Liver (tissue), 9 donors: Measurements from ENCODE around the gene HDDC3. TPM values are rescaled to one million over a fixed set of nuclear protein-coding genes. Genes with fewer than 3 reads are reported as not detected.

Source experiments
- DNase-seq: peaks from one replicate; pipeline ENCODE4 v3.0.0-alpha.2; 2017; ENCODE audit warnings: low spot score
- H3K27ac ChIP-seq, 2 donors: one replicate each; pipeline ENCODE4 v1.7.0; 2013; ENCODE audit warnings: inconsistent platforms in 2 of 2, low read length in 2 of 2, control low read depth in 1 of 2, low read depth in 1 of 2, mild to moderate bottlenecking in 1 of 2
- H3K27me3 ChIP-seq, 4 donors: one replicate each; pipeline versions ENCODE4 v1.6.1 to v1.7.0; 2013; ENCODE audit warnings: low read length in 3 of 4, inconsistent platforms in 1 of 4, mild to moderate bottlenecking in 1 of 4, moderate library complexity in 1 of 4; ENCODE audit not compliant: control insufficient read depth in 4 of 4, insufficient read depth in 4 of 4
- H3K36me3 ChIP-seq, 4 donors: one replicate each; pipeline versions ENCODE4 v1.6.1 to v1.7.0; 2013; ENCODE audit warnings: low read length in 3 of 4, mild to moderate bottlenecking in 3 of 4, low read depth in 1 of 4, moderate library complexity in 1 of 4; ENCODE audit not compliant: control insufficient read depth in 4 of 4, insufficient read depth in 3 of 4
- H3K4me1 ChIP-seq, 4 donors: one replicate each; pipeline versions ENCODE4 v1.6.1 to v1.7.0; 2013; ENCODE audit warnings: low read length in 3 of 4, mild to moderate bottlenecking in 3 of 4, moderate library complexity in 1 of 4; ENCODE audit not compliant: control insufficient read depth in 4 of 4, insufficient read depth in 4 of 4
- H3K4me3 ChIP-seq, 3 donors: one replicate each; pipeline versions ENCODE4 v1.6.1 to v1.7.0; 2013; ENCODE audit warnings: low read length in 3 of 3, control low read depth in 1 of 3, low read depth in 1 of 3, mild to moderate bottlenecking in 1 of 3
- H3K9ac ChIP-seq, 2 donors: one replicate each; pipeline ENCODE4 v1.7.0; 2013; ENCODE audit warnings: low read length in 2 of 2, mild to moderate bottlenecking in 2 of 2, moderate library complexity in 2 of 2, control low read depth in 1 of 2, low read depth in 1 of 2
- H3K9me3 ChIP-seq, 4 donors: one replicate each; pipeline versions ENCODE4 v1.6.1 to v1.7.0; 2013; ENCODE audit warnings: low read length in 3 of 4; ENCODE audit not compliant: control insufficient read depth in 4 of 4
- EGR1 ChIP-seq, 2 donors: IDR thresholded peaks; 2 replicates each; pipeline ENCODE4 v1.6.1; 2016 to 2018; ENCODE audit warnings: antibody characterized with exemption in 2 of 2, low read depth in 2 of 2
- FOXA1 ChIP-seq: IDR thresholded peaks from 2 replicates; pipeline ENCODE4 v1.6.1; 2016; ENCODE audit warnings: antibody characterized with exemption
- FOXA2 ChIP-seq: IDR thresholded peaks from 2 replicates; pipeline ENCODE4 v1.6.1; 2016; ENCODE audit warnings: antibody characterized with exemption
- GABPA ChIP-seq, 2 donors: IDR thresholded peaks in 1 of 2; conservative IDR thresholded peaks in 1 of 2; 2 replicates each; pipeline ENCODE4 v1.6.1; 2016; ENCODE audit warnings: antibody characterized with exemption in 2 of 2, mild to moderate bottlenecking in 1 of 2, moderate library complexity in 1 of 2
- HNF4G ChIP-seq: IDR thresholded peaks from 2 replicates; pipeline ENCODE4 v1.6.1; 2016; ENCODE audit warnings: antibody characterized with exemption
- JUND ChIP-seq, 2 donors: IDR thresholded peaks; 2 replicates each; pipeline ENCODE4 v1.6.1; 2016; ENCODE audit warnings: antibody characterized with exemption in 2 of 2
- NR2F2 ChIP-seq: IDR thresholded peaks from 2 replicates; pipeline ENCODE4 v1.6.1; 2016; ENCODE audit warnings: antibody characterized with exemption
- RXRA ChIP-seq, 2 donors: IDR thresholded peaks; 2 replicates each; pipeline ENCODE4 v1.6.1; 2017 to 2018; ENCODE audit warnings: antibody characterized with exemption in 2 of 2, mild to moderate bottlenecking in 1 of 2
- SP1 ChIP-seq: IDR thresholded peaks from 2 replicates; pipeline ENCODE4 v1.6.1; 2018; ENCODE audit warnings: antibody characterized with exemption, mild to moderate bottlenecking
- TAF1 ChIP-seq: conservative IDR thresholded peaks from 2 replicates; pipeline ENCODE4 v1.6.1; 2016; ENCODE audit warnings: antibody characterized with exemption, mild to moderate bottlenecking
- YY1 ChIP-seq: IDR thresholded peaks from 2 replicates; pipeline ENCODE4 v1.6.1; 2016; ENCODE audit warnings: antibody characterized with exemption, mild to moderate bottlenecking
- WGBS: extraction: QIAGEN DNeasy Blood & Tissue Kit; methylation state at CpG from one replicate; pipeline ENCODE4 v1.1.7; 2013; 5-methylcytosine and 5-hydroxymethylcytosine counted together
- polyA plus RNA-seq, 2 donors: library from polyadenylated mRNA; stranded (reverse) in 1 of 2; unstranded in 1 of 2; fragments of 200-250 nt in 1 of 2; fragments of >200 nt in 1 of 2; fragmentation: Nextera tagmentation in 1 of 2; extraction: Ambion mirVana in 1 of 2; gene quantifications; one replicate each; pipeline versions ENCODE4 v1.2.1 to v1.2.3, GENCODE V29; 2013 to 2015
- total RNA-seq, 2 donors: library from RNA; depleted of rRNA; stranded (reverse); fragments of >200 nt; gene quantifications; one replicate each; pipeline ENCODE4 v1.2.3, GENCODE V29; 2014
- TF ChIP-seq, protein P1 (sequence below): IDR thresholded peaks from 2 replicates; pipeline ENCODE4 v1.6.1; 2016; ENCODE audit warnings: antibody characterized with exemption
- TF ChIP-seq, protein P2 (sequence below): IDR thresholded peaks from 2 replicates; pipeline ENCODE4 v1.6.1; 2016; ENCODE audit warnings: antibody characterized with exemption
- TF ChIP-seq, protein P3 (sequence below): fragments of 150-350 bp; IDR thresholded peaks from 2 replicates; pipeline ENCODE4 v1.5.1; 2017; ENCODE audit warnings: improper control_type of control experiment, low read depth, low read length; ENCODE audit not compliant: missing input control
- TF ChIP-seq, protein P4 (sequence below): IDR thresholded peaks from 2 replicates; pipeline ENCODE4 v1.6.1; 2016; ENCODE audit warnings: antibody characterized with exemption
- donor health status: healthy.
- donor health status: healthy.
- donor health status: healthy.
- donor health status: healthy.
- donor health status: healthy.

Gene HDDC3
- total and polyA plus RNA-seq, 4 donors: 12.5 to 15.4 (median 14.1) TPM

DNA sequence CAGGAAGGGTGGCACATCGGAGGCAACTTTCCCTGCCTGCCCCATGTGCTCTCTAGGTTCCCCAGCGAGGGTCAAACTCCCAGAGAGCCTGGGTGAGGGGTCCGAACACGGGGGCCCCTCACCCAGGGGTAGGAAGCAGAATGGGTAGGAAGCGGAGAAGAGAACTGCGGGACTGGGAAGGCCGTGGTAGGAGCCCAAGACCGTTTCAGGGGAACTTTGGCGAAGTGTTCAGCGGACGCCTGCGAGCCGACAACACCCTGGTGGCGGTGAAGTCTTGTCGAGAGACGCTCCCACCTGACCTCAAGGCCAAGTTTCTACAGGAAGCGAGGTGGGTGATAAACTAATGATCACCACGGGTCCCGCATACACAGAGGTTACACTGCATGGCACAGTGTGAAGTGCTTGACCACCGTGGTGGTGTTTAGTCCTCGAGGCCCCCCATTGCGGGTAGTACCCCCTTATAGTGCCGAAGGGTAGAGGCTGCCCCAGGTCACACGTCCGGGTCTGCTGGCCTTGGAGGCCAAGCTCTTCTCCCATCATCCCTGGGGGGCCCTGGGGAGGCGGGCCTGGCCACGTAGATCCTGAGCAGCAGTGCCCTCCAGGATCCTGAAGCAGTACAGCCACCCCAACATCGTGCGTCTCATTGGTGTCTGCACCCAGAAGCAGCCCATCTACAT, 39.7 kb downstream of the HDDC3 start:
- Histone ChIP-seq H3K27me3 (no peaks in the 10 kb centered on the region), H3K4me1 (peaks cover 0 to 3% (median 1%) of the 10 kb centered on the region in 4 donors), H3K36me3 (peaks cover 28 to 73% (median 41%) of the 10 kb centered on the region in 4 donors), H3K9me3 (no peaks in the 10 kb centered on the region), H3K27ac (no peak overlapping the region), H3K9ac (no peak overlapping the region), H3K4me3 (no peak overlapping the region)
- DNase-seq: no peak
- WGBS: 96% methylated on average over 29 of the region's 29 CpGs
- TF ChIP-seq, protein P1, sequence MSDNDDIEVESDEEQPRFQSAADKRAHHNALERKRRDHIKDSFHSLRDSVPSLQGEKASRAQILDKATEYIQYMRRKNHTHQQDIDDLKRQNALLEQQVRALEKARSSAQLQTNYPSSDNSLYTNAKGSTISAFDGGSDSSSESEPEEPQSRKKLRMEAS: no peak
- no peak for TF ChIP-seq YY1
- TF ChIP-seq FOXA1: no peak
- TF ChIP-seq, protein P2, sequence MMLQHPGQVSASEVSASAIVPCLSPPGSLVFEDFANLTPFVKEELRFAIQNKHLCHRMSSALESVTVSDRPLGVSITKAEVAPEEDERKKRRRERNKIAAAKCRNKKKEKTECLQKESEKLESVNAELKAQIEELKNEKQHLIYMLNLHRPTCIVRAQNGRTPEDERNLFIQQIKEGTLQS: no peak
- TF ChIP-seq NR2F2: no peak
- TF ChIP-seq TAF1: no peak
- no peak for TF ChIP-seq HNF4G
- no peak for TF ChIP-seq GABPA (IDR thresholded peaks at IDR 0.05 in 1 of 2, conservative IDR thresholded peaks at IDR 0.05 in 1 of 2)

DNA sequence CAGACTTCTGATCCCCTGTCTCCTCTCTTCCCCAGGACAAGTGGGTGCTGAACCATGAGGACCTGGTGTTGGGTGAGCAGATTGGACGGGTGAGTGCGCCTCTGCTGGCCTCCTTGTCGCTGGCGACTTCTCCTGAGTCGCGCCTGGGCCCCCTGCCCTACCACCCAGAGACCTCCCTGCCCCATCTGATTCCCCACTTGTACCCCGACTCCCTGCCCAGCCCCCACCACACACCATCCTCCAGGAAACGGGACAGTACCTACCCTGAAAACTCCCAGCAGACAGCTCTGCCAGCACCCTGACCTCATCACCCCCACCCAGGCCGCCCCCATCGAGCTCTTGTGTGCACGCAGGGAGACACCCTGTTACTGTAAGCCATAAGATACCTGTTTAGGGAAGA, 40.3 kb downstream of the HDDC3 start:
- Histone ChIP-seq H3K4me3 (no peak overlapping the region), H3K4me1 (peaks cover 0 to 5% (median 2%) of the 10 kb centered on the region in 4 donors), H3K9me3 (no peaks in the 10 kb centered on the region), H3K27me3 (no peaks in the 10 kb centered on the region), H3K27ac (no peak overlapping the region), H3K36me3 (peaks cover 28 to 74% (median 43%) of the 10 kb centered on the region in 4 donors), H3K9ac (no peak overlapping the region)
- WGBS: 95% methylated on average over 11 of the region's 11 CpGs
- no peak for TF ChIP-seq TAF1
- no peak for TF ChIP-seq SP1
- TF ChIP-seq GABPA (IDR thresholded peaks at IDR 0.05 in 1 of 2, conservative IDR thresholded peaks at IDR 0.05 in 1 of 2): no peak
- no peak for TF ChIP-seq NR2F2
- no peak for TF ChIP-seq EGR1 (IDR thresholded peaks at IDR 0.05; ENCODE audit: low read depth in 2 of 2)
- TF ChIP-seq, protein P3, sequence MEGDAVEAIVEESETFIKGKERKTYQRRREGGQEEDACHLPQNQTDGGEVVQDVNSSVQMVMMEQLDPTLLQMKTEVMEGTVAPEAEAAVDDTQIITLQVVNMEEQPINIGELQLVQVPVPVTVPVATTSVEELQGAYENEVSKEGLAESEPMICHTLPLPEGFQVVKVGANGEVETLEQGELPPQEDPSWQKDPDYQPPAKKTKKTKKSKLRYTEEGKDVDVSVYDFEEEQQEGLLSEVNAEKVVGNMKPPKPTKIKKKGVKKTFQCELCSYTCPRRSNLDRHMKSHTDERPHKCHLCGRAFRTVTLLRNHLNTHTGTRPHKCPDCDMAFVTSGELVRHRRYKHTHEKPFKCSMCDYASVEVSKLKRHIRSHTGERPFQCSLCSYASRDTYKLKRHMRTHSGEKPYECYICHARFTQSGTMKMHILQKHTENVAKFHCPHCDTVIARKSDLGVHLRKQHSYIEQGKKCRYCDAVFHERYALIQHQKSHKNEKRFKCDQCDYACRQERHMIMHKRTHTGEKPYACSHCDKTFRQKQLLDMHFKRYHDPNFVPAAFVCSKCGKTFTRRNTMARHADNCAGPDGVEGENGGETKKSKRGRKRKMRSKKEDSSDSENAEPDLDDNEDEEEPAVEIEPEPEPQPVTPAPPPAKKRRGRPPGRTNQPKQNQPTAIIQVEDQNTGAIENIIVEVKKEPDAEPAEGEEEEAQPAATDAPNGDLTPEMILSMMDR: no peak
- no peak for TF ChIP-seq RXRA (IDR thresholded peaks at IDR 0.05)
- TF ChIP-seq FOXA2: no peak
- TF ChIP-seq, protein P4, sequence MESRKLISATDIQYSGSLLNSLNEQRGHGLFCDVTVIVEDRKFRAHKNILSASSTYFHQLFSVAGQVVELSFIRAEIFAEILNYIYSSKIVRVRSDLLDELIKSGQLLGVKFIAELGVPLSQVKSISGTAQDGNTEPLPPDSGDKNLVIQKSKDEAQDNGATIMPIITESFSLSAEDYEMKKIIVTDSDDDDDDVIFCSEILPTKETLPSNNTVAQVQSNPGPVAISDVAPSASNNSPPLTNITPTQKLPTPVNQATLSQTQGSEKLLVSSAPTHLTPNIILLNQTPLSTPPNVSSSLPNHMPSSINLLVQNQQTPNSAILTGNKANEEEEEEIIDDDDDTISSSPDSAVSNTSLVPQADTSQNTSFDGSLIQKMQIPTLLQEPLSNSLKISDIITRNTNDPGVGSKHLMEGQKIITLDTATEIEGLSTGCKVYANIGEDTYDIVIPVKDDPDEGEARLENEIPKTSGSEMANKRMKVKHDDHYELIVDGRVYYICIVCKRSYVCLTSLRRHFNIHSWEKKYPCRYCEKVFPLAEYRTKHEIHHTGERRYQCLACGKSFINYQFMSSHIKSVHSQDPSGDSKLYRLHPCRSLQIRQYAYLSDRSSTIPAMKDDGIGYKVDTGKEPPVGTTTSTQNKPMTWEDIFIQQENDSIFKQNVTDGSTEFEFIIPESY: no peak
- TF ChIP-seq YY1: no peak
- no peak for TF ChIP-seq JUND (IDR thresholded peaks at IDR 0.05)
- TF ChIP-seq HNF4G: no peak
- DNase-seq: no peak
